ENCODE data around the gene KCNH1.

KCNH1 gene

DNA sequence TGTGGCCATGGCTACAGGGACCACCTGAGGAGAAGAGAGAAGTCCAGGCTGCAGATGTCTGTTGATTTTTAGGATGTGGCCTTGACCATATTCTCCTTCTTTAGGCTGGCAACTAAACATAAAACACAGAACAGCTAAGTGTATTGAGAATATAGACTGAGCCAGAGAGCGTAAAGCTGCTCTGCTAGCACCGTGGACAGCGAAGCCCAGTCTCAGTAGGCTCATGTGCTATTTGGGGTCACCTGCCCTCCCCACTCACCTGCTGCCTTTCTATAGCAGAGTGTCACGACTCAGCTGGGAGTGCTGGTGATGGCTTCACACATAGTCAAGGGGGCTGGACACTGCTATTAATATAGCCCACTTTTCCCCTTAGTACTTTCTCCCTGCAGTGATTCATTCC lies 278.5 kb downstream of the KCNH1 start:
- DNase-seq, result no peak

DNA sequence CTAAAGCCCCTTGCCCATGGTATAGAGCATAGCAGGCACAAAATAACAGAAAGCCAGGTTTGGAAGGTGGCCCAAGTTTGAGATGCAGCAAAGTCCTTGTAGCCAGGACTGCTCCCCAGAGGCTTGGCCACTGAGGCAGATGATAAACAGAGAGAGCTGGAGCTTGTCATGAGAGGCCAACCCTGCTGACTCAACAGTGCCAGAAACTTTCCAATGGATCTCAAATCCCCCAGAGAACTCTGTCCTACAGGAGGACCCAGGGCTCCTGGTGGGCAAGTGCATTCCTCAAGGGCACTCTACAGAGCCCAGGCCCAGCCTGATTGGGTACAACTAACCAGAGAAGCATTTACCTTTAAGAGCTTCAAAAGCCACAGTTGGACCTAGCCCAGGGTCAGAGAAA lies 280.7 kb downstream of the KCNH1 start:
- no peak for DNase-seq

DNA sequence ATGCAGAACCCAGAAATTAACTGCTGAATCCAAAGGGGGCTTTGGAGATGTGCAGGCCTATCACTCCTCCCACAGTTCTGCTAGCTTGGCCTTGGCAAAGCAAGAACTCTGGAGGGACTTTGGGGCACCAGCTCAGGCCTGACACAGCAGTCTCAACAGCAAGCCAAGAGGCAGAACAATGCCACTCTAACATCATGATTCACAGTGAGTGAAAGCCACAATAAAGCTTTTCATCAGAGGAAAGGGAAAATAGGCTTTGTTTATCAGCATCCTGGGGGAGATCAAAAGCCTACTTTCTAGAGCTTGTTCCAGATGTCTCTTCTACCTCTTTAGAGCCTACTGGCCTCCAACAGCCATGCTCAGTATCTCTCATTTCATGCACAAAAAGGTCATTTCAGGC lies 283.4 kb downstream of the KCNH1 start:
- DNase-seq, result no peak

DNA sequence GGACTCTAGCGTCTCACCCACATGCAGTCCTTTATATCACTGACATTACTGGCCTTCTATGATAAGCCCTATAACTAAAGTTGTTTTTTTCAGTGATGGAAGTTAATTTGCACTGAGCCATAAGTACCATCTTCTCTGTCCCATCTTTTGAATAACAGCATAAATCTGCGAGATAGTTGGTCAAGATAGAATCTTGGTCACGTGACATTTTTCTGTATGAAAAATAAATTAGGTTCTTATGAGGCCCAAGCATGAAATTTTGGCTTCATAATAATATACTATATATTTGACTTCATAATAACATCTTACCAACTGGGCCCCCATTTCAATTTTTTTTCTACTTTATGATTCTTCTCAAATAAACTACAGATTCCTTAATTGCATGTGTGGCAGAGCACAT lies 285.5 kb downstream of the KCNH1 start:
- DNase-seq, result no peak

DNA sequence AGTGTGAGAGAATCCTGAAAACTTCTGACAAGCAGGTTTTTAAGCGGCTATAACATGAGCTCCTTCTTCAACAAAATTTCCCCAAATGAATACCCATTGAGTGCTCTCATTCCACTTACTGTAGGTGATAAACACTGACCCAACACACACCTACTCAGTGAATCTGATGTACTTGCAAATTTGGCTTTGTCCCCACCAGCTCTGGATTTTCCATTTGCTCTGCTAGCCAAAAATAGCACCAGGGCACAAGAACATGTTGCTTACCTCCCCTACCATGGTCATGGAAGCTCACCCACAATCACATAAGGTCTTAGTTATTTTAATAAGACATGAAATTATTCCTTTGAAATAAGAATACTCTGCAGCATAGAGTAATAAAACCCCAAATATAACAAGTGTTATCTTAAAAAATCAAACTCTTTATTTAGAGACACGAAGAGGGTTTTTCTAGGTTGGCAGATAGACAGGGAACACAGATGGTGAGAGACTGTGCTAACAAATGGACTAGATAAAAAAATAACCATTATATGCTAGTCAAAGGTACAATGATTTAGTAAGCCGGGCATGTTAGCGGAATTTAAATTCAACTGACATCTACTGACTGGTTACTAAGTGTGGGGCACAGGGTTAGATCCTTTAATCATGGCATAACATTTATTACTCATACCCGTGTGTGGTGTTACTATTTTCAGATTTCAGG lies 291.9 kb downstream of the KCNH1 start:
- DNase-seq, result no peak

GRCh38 chr1:210830034-210831028 lies 303.6 kb downstream of the KCNH1 start:
- DNase-seq, result no peak

- DNase-seq, result no peak
Observed at GRCh38 chr1:210828996-210829596, 304.9 kb downstream of the KCNH1 start.

DNA sequence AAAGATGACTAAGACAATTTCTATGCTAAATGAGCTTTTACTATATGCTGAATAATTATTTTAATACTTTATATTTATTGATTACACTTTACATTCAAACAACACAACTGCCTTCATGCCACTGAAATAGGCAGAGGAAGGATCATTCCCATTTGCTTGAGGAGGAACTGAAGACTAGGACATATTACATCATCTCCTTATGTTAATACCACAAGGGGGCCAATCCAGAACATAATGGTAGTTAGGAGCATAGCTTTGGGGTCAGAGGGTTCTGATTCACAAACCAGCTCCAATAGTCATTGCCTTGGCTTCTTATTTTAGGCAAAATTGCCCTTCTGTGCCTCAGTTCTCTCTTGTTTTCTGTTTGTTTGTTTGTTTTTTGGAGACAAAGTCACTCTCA lies 306.5 kb downstream of the KCNH1 start:
- DNase-seq, result no peak

DNA sequence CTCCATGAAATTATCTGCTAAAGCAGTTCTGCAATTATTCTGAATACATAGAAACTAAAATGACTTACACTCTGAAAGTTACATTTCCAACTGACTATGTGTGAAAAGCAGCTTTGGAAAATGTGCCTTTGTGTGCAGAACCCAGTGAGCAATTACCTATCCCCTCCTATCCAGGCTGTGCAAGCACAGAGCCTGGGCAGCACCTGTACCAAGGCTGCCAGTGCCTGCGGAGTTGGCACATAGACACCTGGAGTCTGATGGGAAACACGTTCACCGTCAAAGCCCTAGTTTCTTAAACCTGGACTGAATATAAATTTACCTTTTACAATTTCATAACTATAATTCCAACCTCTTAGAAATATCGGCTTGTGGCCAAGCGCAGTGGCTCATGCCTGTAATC lies 307.3 kb downstream of the KCNH1 start:
- no peak for DNase-seq

DNA sequence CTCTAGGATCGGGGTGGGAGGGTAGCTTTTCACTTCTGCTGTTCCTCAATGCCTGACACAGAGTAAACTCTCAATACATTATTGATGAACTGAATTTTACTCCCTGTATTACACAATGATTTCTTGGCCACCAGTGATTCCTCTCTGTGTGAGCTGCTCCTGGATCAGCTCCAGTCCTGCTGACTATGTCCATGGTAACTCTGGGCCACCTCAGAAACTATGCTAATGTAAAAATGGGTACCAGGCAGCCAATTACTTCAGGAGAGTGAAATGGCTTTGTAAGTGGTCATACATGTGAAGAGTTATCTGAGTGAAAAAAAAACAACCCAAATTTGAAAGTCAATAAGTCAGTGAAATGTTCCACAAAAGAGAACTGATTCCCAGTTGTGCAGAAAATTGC lies 311.0 kb downstream of the KCNH1 start:
- DNase-seq, result no peak

DNA sequence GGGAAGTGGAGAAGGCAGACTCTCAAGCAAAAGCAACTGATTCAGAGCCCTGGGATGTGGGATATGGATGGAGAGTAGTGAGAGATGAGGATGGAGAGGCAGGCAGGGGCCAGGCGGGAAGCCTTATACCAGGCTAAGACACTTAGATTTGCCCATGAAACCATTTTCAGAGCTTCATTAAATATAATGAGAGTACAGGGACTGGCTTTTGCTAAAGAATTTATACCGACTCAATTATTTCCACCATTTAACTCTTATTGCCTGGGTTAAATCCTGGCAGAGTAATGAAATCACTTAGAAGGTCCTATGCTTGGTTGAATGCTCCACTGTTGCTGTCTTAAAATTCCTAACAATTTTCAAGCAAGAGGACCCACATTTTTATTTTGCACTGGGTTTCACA lies 311.7 kb downstream of the KCNH1 start:
- no peak for DNase-seq

GRCh38 chr1:210821615-210822014 lies 312.3 kb downstream of the KCNH1 start:
- no peak for DNase-seq

DNA sequence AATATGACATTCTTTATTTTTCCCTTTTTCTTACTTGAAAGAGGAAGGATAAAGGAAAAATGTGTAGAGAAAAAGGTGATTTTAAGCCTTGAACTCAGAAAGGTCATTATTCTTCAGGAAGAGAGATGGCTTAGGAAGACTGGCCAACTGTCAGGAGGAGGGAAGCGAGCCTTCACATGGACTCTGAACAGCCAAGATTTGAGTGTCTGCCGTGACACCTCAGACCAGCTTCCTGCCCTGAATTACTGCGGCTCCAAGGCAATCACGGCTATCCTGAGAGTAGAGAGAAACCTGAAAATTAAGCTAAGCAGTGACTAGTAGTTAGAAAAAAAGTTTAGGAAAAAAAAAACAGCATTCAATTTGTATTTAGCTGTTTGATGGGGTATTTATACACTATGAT lies 314.7 kb downstream of the KCNH1 start:
- DNase-seq, result no peak

- no peak for DNase-seq
Observed at GRCh38 chr1:210817385-210818275, 316.3 kb downstream of the KCNH1 start.

- no peak for DNase-seq
Observed at GRCh38 chr1:210815641-210816550, 318.1 kb downstream of the KCNH1 start.

GRCh38 chr1:210814382-210815123 lies 319.4 kb downstream of the KCNH1 start:
- no peak for DNase-seq

- no peak for DNase-seq
Observed at GRCh38 chr1:210801501-210801900, 332.4 kb downstream of the KCNH1 start.

- DNase-seq, result no peak
Observed at GRCh38 chr1:210800756-210801155, 333.2 kb downstream of the KCNH1 start.

GRCh38 chr1:210800301-210800700 lies 333.6 kb downstream of the KCNH1 start:
- no peak for DNase-seq

DNA sequence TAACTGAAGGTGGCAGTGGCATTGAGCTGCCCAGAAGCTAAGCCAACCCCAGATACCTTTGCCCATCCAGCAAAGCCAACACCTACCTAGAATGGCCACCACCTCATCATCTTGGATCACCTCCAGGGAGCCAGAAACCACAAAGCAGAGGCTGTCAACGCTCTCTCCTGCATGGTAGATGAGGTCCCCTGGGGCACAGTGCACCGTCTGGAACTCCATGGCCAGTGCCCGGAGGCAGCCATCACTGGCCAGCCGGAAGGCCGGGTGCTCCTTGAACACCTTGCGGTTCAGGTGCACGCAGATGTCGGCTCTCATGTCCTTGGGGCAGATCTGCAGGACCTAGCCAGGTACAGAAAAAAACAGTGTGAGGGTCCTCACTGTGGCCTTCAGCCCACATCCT lies 336.5 kb downstream of the KCNH1 start:
- no peak for DNase-seq

DNA sequence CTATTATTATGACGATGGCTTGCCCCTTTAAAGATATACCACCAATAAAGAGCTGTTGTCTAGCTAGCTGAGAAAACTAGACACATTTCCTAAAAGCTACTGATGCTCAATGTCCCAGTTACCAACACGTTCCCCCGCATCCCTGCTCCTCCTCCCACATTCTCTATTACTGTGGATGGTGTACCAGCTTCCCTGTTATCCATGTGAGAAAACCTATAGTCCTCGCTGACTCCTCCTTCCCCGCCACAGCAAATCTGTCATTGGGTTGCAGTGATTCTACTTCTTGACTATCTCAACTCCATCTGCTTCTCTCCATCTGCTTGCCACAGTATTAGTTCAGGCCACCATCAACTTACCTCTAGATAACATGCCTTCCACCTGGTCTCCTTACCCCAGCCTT lies 337.5 kb downstream of the KCNH1 start:
- DNase-seq, result no peak
